GM18520 (cell line): Measurements from ENCODE around the gene TUBB8B.
"Not testable (repeated sequence)": the region's sequence is repeated elsewhere in the genome, so short reads cannot be mapped to it uniquely, and the experiment has no call there.

Experiments
- ATAC-seq: cut with Tn5 transposase; IDR thresholded peaks from one replicate; pipeline ENCODE4 v1.9.1; 2021; ENCODE audit not compliant: unreplicated experiment

Gene TUBB8B

GRCh38 chr18:49176-49665 is at the start of gene TUBB8B:
TSS of gene TUBB8B (minus strand) at chr18:49615. CDS start at chr18:49557, 58 bp downstream.
- ATAC-seq: not testable (repeated sequence)

DNA sequence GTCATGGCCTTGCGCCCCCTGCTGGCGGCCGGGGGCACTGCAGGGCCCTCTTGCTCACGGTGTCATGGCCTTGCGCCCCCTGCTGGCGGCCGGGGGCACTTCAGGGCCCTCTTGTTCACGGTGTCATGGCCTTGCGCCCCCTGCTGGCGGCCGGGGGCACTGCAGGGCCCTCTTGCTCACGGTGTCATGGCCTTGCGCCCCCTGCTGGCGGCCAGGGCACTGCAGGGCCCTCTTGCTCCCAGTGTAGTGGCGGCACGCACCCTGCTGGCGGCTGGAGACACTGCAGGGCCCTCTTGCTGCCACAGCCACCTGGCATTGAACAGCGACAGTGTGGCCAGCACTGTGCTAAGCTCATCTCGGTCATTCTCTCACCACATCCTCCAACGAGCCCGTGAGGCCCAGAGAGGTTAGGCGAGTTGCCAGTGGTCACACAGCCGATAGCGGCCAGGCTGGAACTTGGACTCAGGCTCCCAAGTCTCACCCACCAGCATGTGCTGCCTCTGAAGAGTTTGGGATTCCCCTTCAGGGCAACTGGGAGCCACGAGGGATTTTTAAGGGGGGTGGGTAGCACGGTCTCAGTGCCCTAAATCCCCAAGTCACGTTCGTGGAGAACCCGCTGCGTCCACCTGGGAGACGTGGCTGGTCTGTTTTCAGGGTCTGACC is 48.0 kb upstream of the TUBB8B start:
- peak; percentile 69 for ATAC-seq

DNA sequence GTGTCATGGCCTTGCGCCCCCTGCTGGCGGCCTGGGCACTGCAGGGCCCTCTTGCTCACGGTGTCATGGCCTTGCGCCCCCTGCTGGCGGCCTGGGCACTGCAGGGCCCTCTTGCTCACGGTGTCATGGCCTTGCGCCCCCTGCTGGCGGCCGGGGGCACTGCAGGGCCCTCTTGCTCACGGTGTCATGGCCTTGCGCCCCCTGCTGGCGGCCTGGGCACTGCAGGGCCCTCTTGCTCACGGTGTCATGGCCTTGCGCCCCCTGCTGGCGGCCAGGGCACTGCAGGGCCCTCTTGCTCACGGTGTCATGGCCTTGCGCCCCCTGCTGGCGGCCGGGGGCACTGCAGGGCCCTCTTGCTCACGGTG is 47.3 kb upstream of the TUBB8B start:
- not testable (repeated sequence) for ATAC-seq

GRCh38 chr18:96101-96766 is 46.8 kb upstream of the TUBB8B start:
- ATAC-seq: not testable (repeated sequence)

DNA sequence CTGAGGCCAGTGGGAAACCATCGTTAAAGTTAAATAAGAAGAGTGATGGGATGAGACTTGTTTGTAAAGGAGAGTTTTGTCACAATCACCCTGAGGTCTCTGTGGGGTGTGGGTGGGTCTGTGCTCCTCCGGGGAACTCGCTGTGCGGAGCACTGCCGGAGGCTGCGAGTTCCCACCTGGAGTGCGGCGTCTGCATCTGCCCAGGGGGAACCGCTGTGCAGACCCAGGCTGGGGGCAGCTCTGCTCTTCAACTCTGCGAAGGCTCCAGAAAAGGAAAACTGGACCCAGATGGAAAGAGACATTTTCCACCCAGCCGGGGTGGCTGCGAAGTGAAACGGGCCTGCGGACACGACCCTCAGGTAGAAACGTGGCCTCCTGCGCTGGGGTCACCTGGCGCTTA is 46.2 kb upstream of the TUBB8B start:
- ATAC-seq: not testable (repeated sequence)

DNA sequence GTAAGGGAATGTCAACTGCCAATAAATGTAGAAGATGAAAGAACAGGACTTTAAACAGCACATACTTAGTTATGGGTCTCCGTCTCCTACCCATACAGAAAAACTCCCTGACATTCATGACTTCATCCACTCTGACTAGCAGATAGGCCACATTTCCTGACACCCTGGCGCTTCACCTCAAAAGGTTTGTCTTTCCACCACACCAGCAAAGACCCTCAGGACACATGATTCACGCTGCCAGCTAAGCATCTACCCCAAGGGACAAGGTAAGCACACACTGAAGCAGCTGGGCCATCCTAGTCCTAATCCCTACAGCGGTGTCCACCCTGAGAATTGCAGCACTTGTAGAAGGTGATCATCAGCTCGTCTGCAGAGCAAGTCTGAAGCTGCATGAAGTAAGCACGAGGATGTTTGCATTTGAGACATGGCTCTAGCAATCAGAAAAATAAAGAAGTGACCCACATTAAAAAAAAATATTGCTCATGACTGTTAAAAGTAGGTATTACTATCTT is 44.5 kb upstream of the TUBB8B start:
- ATAC-seq: not testable (repeated sequence)

DNA sequence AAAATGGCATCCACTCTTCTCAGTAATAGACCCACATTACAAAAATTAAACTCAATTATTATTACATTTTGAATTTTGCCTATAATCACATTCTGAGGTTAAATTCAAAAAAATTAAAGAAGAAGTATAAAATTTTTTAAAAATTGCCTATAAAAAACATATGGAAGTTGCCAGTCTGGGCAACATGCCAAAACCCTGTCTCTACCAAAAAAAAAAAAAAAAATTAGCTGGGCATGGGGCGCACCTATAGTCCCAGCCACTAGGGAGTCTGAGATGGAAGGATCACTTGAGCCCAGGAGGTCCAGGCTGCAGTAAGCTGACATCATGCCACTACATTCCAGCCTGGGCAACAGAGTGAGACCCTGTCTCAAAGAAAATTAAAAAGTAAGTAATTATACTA is 42.1 kb upstream of the TUBB8B start:
- ATAC-seq: not testable (repeated sequence)

DNA sequence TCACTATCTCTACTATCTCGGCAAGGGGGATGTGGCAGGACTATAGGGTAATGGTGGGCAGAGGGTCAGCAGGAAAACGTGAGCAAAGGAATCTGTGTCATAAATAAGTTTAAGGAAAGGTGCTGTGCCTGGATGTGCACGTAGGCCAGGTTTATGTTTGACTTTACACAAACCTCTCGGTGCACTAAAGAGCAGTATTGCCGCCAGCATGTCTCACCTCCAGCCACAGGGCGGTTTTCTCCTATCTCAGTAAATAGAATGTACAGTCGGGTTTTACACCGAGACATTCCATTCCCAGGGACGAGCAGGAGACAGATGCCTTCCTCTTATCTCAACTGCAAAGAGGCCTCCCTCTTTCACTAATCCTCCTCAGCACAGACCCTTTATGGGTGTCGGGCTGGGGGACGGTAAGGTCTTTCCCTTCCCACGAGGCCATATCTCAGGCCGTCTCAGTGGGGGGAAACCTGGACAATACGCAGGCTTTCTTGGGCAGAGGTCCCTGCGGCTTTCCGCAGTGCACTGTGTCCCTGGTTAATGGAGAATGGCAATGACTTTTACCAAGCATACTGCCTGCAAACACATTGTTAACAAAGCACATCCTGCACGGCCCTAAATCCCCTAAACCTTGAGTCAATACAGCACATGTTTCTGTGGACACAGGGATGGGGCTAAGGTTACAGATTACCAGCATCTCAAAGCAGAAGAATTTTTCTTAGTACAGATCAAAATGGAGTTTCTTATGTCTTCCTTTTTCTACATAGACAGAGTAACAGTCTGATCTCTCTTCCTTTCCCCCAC is 41.2 kb upstream of the TUBB8B start:
- ATAC-seq: not testable (repeated sequence)

DNA sequence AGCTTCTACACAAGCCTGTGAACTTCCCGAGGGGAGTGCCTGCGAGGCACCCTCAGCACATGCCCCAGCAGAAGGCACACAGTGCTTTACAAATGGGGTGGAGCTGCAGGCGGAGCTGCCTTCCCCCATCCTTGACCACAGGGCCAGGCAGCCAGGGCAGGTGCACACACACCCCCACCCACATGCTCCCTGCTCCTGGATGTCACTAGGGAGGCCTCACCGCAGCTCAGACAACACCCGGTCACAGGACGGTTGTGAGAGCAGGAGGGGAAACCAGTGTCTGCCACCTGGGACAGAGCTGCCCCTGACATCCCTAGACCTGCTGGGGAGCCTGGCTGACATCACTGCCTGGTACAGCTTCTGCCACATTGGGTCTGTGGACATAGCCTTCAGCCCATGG is 39.7 kb upstream of the TUBB8B start:
- ATAC-seq: not testable (repeated sequence)

- ATAC-seq: not testable (repeated sequence)
These were observed 35.4 kb upstream of the TUBB8B start for GRCh38 chr18:84801-85200.

GRCh38 chr18:82626-83209 is 33.3 kb upstream of the TUBB8B start:
- not testable (repeated sequence) for ATAC-seq

GRCh38 chr18:80881-81280 is 31.5 kb upstream of the TUBB8B start:
- not testable (repeated sequence) for ATAC-seq

DNA sequence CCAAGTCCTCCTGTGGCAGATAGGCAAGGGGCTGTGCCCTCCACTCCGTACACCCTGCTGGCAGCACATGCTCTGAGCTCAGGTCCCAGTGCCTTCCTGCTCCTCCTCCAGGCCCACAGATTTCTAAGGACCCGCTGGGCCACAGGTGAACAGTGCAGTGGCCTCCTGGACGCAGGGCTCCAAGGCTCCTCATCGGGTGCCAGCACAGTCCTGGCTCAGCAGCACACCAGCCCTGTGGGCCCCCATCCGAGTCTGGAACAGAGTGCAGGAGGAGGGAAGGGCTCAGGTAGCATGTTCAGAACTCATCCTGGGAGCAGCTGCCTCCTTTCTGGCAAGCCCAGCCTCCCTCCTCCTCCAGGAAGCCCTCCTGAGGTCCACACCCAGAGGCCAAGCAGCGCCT is 30.8 kb upstream of the TUBB8B start:
- not testable (repeated sequence) for ATAC-seq

- not testable (repeated sequence) for ATAC-seq
These were observed 26.2 kb upstream of the TUBB8B start for GRCh38 chr18:75525-76160.

GRCh38 chr18:73181-73777 is 23.9 kb upstream of the TUBB8B start:
- not testable (repeated sequence) for ATAC-seq

- ATAC-seq: not testable (repeated sequence)
These were observed 18.3 kb upstream of the TUBB8B start for GRCh38 chr18:67701-68100.

- ATAC-seq: not testable (repeated sequence)
These were observed 14.9 kb upstream of the TUBB8B start for GRCh38 chr18:64279-64678.

GRCh38 chr18:63656-64055 is 14.2 kb upstream of the TUBB8B start:
- not testable (repeated sequence) for ATAC-seq

DNA sequence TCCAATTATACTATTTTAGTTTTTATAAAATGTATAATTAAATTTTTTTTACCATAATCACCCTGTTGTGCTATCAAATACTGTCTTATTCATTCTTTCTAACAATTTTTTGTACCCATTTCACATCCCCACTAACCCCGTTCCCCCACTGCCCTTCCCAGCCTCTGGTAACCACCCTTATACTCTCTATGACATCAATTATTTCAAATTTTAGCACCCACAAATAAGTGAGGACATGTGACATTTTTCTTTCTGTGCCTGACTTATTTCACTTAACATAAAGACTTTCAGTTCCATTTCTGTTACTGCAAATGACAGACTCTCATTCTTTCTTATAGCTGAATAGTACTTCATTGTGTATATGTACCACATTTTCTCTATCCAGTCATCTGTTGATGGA is 5.0 kb upstream of the TUBB8B start:
- not testable (repeated sequence) for ATAC-seq

- not testable (repeated sequence) for ATAC-seq
These were observed 719 bp downstream of the TUBB8B start for GRCh38 chr18:48696-49095.
